Measurements from ENCODE around the gene MARCO.

- TF ChIP-seq CTCF (conservative IDR thresholded peaks at IDR 0.05; ENCODE audit: low read depth, low read length) = no peak
- no peak for TF ChIP-seq EZH2phosphoT487 (IDR thresholded peaks at IDR 0.05; ENCODE audit: borderline replicate concordance, low read length)
- TF ChIP-seq EZH2 (IDR thresholded peaks at IDR 0.05; ENCODE audit: low read length, unreplicated experiment) = no peak
These were observed 9.0 kb upstream of the MARCO start for GRCh38 chr2:118932949-118933348.

All from PC-3 (cell line).